Right renal cortex interstitium (tissue), 3 donors: ENCODE results near the gene GNL1. TPM values are rescaled to one million over a fixed set of nuclear protein-coding genes. Genes with fewer than 3 reads are reported as not detected.
"Not testable (repeated sequence)": the region's sequence is repeated elsewhere in the genome, so short reads cannot be mapped to it uniquely, and the experiment has no call there.

Source experiments
- DNase-seq, 3 donors: peaks; one replicate each; pipeline ENCODE4 v3.0.0-alpha.2; 2013; ENCODE audit warnings: low read depth in 3 of 3, low spot score in 2 of 3
- polyA plus RNA-seq, 3 donors: library from polyadenylated mRNA; unstranded; fragments of 120-200 nt; gene quantifications; one replicate each; pipeline ENCODE4 v1.2.1, GENCODE V29; 2013; ENCODE audit not compliant: insufficient read length in 3 of 3

GNL1 gene
- polyA plus RNA-seq, 3 donors = 75.7 to 89.8 (median 80.4) TPM

- DNase-seq = no peak
Measured at GRCh38 chr6:30507849-30508827, 48.2 kb downstream of the GNL1 start.

- no peak for DNase-seq
Measured at GRCh38 chr6:30500421-30501355, 55.6 kb downstream of the GNL1 start.

GRCh38 chr6:30498705-30499104, 57.6 kb downstream of the GNL1 start:
- not testable (repeated sequence) for DNase-seq

GRCh38 chr6:30497714-30498113, 58.6 kb downstream of the GNL1 start:
- no peak for DNase-seq

- DNase-seq = not testable (repeated sequence)
Measured at GRCh38 chr6:30497261-30497599, 59.1 kb downstream of the GNL1 start.

GRCh38 chr6:30495993-30496392, 60.3 kb downstream of the GNL1 start:
- no peak for DNase-seq

- DNase-seq = not testable (repeated sequence)
Measured at GRCh38 chr6:30495060-30495459, 61.2 kb downstream of the GNL1 start.

GRCh38 chr6:30494291-30494861, 61.9 kb downstream of the GNL1 start:
- no peak for DNase-seq

- no peak for DNase-seq
Measured at GRCh38 chr6:30493643-30494250, 62.5 kb downstream of the GNL1 start.

GRCh38 chr6:30491991-30492952, 64.0 kb downstream of the GNL1 start:
- no peak for DNase-seq

Other genes starting within 250 kb of the GNL1 start
- gene TRIM39, start 229.6 kb downstream of the GNL1 start, polyA plus RNA-seq = 10 to 100 TPM; 13.1 to 14.1 (median 13.7) TPM
- 10 to 100 TPM; 29.4 to 32.0 (median 31.5) TPM for gene RPP21, start 211.3 kb downstream of the GNL1 start, polyA plus RNA-seq
- gene HLA-E, start 67.0 kb downstream of the GNL1 start, polyA plus RNA-seq = 100 to 1,000 TPM; 114 to 118 (median 114) TPM
- 10 to 100 TPM; 29.5 to 31.5 (median 30.2) TPM for gene PRR3, start 806 bp upstream of the GNL1 start, polyA plus RNA-seq
- gene ABCF1, start 15.0 kb upstream of the GNL1 start, polyA plus RNA-seq = 10 to 100 TPM; 71.2 to 76.2 (median 73.3) TPM
- 10 to 100 TPM; 48.0 to 51.6 (median 48.1) TPM for gene PPP1R10, start 60.8 kb upstream of the GNL1 start, polyA plus RNA-seq
- 10 to 100 TPM; 63.7 to 66.9 (median 65.8) TPM for gene MRPS18B, start 61.4 kb upstream of the GNL1 start, polyA plus RNA-seq
- 10 to 100 TPM; 26.7 to 31.8 (median 29.2) TPM for gene ATAT1, start 70.4 kb upstream of the GNL1 start, polyA plus RNA-seq
- 10 to 100 TPM; 17.3 to 19.6 (median 17.5) TPM for gene C6orf136, start 90.6 kb upstream of the GNL1 start, polyA plus RNA-seq
- gene DHX16, start 116.5 kb upstream of the GNL1 start, polyA plus RNA-seq = 10 to 100 TPM; 43.5 to 46.2 (median 45.6) TPM
- 10 to 100 TPM; 34.4 to 38.4 (median 34.4) TPM for gene PPP1R18, start 130.2 kb upstream of the GNL1 start, polyA plus RNA-seq
- 10 to 100 TPM; 32.5 to 33.4 (median 33.0) TPM for gene NRM, start 134.5 kb upstream of the GNL1 start, polyA plus RNA-seq
- 10 to 100 TPM; 33.5 to 43.4 (median 35.6) TPM for gene MDC1, start 160.8 kb upstream of the GNL1 start, polyA plus RNA-seq
- 1,000 to 10,000 TPM; 1,231 to 1,298 (median 1,262) TPM for gene TUBB, start 163.9 kb upstream of the GNL1 start, polyA plus RNA-seq
- gene FLOT1, start 186.2 kb upstream of the GNL1 start, polyA plus RNA-seq = 100 to 1,000 TPM; 134 to 154 (median 141) TPM
- 10 to 100 TPM; 17.9 to 24.5 (median 23.3) TPM for gene IER3, start 188.1 kb upstream of the GNL1 start, polyA plus RNA-seq